IPS-NIHi11 (cell line): ENCODE data around the gene RACK1.

ENCODE experiments used
- DNase-seq: peaks from one replicate; pipeline ENCODE4 v3.0.0; 2012; ENCODE audit warnings: mixed read lengths, low spot score

Gene RACK1

GRCh38 chr5:181195249-181195761, 48.4 kb downstream of the RACK1 start:
- no peak for DNase-seq

GRCh38 chr5:181194489-181195248, 49.0 kb downstream of the RACK1 start:
- DNase-seq = no peak

GRCh38 chr5:181193656-181194055, 50.0 kb downstream of the RACK1 start:
- no peak for DNase-seq

- no peak for DNase-seq
These were observed 51.2 kb downstream of the RACK1 start for GRCh38 chr5:181192337-181193046.

- DNase-seq = peak; percentile 87
These were observed 52.0 kb downstream of the RACK1 start for GRCh38 chr5:181191526-181192336.

- DNase-seq = no peak
These were observed 52.8 kb downstream of the RACK1 start for GRCh38 chr5:181190711-181191525.

GRCh38 chr5:181189962-181190710, 53.6 kb downstream of the RACK1 start:
- no peak for DNase-seq

GRCh38 chr5:181189363-181189961, 54.2 kb downstream of the RACK1 start:
- DNase-seq = no peak

GRCh38 chr5:181188700-181189362, 54.9 kb downstream of the RACK1 start:
- no peak for DNase-seq

GRCh38 chr5:181187500-181188213, 56.0 kb downstream of the RACK1 start:
- peak; percentile 49 for DNase-seq

GRCh38 chr5:181186986-181187499, 56.7 kb downstream of the RACK1 start:
- DNase-seq = no peak
